GM18508 (cell line): ENCODE measurements around the gene PARL.
"Not testable (repeated sequence)": the region's sequence is repeated elsewhere in the genome, so short reads cannot be mapped to it uniquely, and the experiment has no call there.

Experiments
- ATAC-seq: cut with Tn5 transposase; IDR thresholded peaks from one replicate; pipeline ENCODE4 v1.9.1; 2021; ENCODE audit warnings: moderate number of reproducible peaks; ENCODE audit not compliant: insufficient read depth, unreplicated experiment

The PARL gene

DNA sequence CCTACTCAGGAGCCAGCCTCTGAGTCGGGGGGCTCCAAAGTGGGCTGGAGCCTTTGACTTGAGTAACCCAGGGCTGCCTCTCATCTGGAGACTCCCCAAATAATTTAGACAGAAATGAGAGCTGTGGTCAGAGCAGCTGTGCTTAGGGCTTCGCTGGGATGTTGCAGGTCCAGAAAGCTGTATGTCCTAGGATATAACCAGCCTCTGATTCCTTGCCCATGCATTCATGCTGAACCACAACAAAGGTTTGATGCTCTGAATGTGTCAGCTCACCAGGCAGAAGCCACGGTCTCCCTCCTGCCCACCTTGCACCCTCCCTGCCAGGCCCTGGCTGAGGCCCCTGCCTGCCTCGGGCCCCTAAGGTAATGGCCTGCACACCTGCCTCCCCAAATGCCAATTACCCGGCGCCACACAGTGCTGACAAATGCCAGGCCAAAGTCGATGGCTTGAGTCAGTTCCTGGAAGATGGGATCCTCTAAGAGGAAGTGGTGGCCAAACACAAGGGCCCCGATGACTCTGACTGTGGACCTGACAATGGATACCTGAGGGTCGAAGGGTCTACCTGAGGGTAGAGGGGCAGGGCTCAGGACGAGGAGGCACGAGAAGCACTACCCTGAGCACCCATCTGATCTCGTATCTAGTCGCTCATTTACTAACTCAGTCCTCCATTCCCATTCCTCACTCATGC lies 21.7 kb upstream of the PARL start:
- ATAC-seq: no peak

DNA sequence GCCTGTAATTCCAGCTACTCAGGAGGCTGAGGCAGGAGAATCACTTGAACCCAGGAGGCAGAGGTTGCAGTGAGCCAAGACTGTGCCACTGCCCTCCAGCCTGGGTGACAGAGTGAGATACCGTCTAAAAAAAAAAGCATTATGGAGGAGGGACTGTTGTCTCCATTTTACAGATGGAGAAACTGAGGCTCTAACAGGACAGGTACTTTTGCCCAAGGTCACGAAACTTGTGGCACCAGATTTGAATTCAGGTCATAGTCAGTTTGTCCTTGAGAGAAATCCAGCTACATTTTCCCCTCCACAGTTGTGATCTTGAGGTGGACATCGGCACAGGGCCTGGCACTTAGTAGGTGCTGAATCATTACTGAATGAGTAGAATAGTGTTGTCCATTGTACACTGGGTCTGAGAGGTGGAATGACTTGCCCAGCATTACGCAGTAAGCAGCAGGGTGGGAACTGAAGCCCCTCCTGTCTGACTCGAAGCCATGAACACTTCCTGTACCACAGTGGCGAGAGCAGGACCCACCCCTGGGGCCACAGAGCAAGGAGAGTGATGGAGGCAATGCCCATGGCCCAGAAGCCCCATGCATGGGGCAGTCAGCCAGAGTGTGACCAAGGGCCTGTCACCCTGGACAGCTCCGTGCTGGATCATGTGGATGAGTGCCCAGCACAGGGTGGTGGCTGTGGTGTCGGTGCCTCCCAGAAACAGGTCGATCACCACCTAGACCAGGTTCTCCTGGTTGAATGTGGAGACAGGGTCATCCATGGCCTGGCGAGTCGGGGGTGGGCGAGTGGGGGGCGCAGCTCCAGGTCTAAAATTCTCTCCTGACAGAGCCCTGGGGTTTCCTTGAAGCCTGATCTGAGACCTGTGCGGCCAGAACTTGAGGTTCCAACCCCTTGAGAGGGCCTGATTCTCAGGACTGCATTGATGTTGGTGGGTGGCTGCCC lies 20.4 kb upstream of the PARL start:
- no peak for ATAC-seq

DNA sequence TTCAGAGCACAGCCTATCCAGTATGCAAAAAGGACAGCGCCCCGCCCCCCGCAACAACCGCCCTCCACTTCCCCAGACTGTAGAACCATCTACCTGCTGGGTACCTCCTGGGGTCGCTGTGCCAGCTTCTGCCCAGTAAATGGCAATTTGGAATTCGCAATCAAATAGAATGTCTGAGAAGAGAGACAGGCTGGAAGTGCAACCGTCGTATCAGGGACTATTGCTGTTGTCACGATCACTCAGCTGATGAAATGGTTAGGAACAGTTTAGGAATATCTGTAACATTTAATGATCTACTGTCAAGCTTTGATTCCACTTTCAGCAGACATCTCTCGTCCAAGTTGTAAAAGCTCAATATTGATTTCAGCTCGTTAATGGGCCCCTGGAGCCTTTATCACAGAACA lies 13.3 kb upstream of the PARL start:
- no peak for ATAC-seq

DNA sequence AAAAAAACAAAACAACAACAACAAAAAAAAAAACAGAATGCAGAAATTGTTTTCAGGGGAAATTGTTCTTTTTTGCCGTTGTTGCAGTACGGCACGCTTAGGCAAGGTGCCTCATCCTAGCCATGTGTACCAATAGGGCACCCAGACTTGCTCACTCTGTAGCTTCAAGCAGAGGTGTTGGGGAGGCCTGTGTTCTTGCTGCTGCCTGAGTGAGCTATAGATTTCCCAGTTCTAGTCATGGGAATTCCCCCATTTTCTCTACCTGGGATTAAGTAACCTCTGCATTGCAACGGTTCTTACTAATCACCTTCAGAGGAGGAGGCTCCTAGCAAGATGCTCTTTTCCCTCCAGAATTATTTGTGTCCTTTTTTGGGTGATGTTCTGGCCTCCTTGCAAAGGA lies 12.9 kb upstream of the PARL start:
- no peak for ATAC-seq

DNA sequence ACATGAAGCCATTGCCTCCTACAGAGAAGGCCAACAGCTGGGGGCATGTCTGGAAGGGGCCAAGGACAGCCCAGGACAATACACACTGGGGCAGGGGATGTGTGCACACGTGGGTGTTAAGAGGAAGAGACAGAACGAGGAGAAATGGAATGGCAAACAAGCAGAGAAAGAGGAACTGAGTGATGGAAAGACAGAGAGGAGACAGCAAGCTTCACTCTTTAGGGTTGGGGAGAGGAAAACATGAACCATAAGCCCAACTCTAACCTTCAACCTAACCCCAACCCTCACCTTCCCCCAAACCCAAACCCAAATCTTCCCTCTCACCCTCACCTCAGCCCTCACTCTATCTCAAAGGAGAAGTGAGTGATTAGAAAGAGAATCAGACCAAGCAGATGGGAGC lies 11.9 kb upstream of the PARL start:
- ATAC-seq: no peak

DNA sequence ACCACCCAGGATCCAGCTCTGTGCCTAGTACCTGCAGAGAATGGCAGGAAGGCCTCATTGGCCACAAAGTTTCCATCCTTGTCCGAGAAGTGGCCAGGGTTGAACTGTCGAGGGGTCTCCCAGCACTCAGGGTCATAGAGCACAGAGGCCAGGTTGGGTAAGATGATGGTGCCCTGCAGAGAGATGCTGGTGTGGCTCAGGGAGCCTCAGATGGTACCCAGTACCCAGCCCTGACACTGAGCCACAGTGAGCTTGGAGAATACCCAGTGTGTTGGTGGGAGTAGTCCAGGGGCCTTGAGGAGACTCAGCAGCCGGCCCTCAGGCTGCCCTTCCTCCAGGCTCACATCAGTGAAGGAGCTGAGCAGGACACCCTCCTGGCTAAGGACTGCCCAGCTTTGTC lies 11.5 kb upstream of the PARL start:
- no peak for ATAC-seq

DNA sequence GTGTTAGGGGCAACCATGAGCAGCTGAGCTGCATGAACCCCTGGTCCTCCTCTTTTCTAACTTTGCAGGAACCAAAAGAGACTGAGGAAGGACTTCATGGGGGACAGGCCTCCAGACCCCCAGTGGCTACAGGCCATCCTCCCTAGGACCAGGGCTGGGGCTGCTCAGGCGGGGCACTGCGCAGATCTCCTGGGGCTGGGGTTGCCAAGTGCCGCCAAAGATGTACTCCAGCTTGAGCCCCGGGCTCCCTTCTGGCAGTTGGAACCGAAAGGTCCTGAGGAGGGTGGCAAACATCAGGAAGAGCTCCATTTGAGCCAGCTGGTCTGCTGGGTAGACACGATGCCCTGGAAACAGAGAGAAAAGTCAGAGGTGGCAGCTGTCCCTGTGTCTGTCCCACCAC lies 11.1 kb upstream of the PARL start:
- ATAC-seq: no peak

DNA sequence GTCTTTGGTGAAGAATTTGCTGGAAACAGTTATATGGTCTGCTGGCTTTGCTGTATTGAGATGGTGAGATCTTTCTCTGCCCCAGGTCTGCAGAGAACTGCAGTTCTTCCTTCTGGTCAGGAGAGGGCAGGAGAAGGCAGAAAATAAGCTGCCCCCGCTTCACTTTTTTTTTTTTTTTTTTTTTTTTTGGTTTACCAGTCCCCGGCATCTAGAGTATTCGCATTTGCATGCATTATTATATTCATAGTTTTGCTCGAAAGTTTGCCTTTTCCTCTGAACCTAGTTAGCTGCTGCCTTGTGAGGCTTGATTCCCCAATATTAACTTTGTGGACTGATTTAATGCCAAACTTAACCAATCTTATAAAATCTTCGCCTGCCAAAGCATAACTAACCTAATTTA lies 10.6 kb upstream of the PARL start:
- no peak for ATAC-seq

DNA sequence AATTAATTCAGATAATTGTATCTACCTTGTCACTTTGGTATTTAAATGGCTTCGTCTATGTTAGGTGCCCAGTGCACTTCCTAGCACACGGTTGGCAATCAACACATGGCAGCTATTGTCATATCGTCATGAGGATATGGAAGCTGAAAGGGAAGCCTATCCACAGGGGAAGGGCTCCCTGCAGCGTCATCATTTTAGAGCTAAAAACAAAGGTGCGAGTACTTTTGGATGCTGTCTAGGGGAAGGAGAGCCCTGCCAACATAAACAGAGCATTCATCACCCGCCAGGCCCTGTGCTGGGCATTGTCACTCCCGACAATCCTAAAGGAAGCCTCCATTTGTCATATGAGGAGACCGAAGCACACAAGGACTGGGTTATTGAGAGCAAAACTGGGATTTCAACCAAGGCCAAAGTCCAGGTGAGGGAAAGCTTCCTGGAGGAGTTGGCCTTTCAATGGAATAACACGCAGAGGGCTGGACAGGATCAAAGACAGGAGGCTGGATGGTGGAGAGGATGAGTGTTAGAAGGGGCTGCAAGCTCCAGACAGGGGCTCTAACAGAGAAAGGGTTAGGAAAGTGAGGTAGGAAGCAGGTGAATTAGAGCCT lies 8.0 kb upstream of the PARL start:
- ATAC-seq: no peak

DNA sequence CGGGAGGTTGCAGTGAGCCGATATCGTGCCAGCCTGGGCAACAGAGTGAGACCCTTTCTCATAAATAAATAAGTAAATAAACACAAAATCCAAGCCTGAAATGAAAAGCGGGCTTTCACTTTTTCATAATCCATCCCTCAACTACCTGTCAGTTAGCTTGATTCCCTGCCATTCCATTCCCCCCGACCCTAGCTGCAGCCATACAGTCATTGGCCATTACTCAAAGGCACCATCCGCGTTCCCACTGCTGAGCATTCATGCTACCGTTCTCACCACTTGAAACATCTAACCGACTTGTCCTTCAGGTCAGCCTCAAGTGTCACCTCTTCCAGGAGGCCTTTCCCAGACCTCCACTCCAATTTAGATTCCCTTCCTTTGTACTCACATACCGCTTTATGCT lies 1.1 kb upstream of the PARL start:
- no peak for ATAC-seq

DNA sequence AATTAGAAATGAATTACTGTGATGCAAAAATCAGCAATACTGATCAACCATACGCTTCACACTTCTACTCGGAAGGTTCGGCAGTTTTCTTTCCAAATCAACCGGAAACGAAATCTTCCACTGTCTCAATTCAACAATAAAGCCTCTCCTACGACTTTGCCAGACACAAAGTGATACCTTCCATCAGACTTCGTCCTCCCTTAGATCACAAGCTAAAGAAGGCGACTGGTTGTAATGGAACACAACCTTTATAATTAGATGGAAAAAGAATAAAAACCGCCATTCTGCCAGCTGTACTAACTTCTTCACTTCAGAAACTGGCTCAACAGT lies 618 bp downstream of the PARL start:
- no peak for ATAC-seq

DNA sequence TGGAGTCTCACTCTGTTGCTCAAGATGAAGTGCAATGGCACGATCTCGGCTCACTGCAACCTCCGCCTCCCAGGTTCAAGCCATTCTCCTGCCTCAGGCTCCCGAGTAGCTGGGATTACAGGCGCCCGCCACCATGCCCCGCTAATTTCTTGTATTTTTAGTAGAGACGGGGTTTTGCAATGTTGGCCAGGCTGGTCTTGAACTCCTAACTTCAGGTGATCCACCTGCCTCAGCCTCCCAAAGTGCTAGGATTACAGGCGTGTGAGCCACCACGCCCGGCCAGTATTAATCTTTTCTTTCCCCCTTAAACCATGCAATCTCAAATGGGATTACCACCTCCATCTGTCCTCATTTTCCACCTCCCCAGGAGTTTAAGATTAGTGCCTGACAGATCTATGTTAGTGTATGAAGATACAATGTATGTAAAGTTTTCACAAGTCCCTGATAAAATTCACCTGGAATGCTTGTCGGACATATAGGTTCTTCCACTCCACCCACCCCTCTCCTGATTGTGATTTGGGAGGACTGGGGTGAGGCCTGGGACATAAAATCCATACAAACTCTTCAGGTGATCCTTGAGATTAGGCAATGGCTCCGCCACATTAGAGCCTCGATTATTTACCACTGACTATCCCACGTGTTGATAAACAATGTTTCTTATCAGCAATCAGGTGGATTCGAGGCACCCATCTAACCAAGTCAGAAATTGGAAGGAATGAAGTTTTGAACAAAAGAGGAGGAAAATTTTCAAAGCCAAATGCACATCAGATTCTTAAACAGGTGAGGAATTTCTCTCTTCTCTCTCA lies 1.2 kb downstream of the PARL start:
- no peak for ATAC-seq

DNA sequence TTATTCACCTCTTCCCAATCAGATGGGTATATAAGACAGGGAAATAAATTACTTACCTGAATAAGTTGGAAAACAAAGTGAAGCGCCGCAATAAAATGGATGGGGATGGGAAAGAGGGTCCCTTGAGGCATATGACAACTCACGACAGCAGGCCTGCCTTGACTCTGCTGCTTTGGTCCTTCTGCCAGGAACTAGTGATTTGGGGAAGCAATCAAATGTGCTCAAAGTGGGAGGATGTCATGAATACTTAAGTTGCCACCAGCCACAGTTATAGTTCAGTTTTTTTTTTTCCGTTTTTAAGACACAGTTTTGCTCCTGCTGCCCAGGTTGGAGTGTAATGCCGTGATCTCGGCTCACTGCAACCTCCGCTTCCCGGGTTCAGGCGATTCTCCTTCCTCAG lies 4.6 kb downstream of the PARL start:
- ATAC-seq: no peak

DNA sequence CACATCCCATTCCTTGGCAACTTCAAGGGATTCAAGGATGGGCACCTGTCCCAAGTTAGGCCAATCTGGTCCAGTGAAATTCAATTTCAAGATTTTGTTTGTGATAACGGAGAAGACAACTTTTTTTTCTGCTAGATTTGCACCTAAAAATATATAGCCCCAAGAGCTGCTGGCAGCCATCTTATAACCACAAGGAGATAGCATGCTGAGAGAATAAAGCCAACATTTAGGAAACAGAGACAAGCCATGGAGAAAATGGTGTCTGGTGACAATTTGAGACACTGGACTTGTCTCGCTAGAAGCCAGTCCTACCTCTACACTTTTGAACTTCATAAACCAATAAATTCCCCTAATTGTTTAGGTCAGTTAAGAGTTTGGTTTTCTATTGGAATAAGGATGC lies 5.4 kb downstream of the PARL start:
- ATAC-seq: no peak

DNA sequence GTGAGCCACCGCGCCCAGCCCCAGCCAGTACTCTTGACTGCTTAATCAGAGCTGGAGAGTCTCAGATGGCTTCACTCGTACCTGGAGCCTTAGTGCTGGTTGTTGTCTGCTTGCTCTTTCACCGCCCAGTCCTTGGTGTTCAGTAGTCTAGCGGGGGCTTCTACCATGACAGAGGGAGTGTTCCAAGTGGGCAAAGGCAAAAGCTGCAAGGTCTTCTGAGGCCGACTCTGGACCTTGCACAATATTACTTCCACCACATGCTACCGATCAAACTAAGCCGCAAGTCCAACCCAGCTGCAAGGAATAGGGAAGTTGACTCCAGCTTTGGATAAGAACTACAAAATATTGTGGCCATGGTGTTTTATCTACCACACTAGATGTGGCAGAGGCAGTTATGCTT lies 6.6 kb downstream of the PARL start:
- ATAC-seq: no peak

DNA sequence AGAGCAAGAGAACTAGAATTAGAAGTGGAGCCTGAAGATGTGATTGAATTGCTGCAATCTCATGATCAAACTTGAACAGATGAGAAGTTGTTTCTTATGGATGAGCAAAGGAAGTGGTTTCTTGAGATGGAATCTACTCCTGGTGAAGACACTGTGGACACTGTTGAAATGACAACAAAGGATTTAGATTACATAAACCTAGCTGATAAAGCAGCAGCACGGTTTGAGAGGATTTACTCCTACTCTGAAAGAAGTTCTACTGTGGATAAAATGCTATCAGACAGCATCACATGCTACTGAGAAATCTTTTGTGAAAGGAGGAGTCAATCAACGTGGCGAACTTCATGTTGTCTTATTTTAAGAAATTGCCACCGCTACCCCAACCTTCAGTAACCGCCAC lies 7.5 kb downstream of the PARL start:
- not testable (repeated sequence) for ATAC-seq

DNA sequence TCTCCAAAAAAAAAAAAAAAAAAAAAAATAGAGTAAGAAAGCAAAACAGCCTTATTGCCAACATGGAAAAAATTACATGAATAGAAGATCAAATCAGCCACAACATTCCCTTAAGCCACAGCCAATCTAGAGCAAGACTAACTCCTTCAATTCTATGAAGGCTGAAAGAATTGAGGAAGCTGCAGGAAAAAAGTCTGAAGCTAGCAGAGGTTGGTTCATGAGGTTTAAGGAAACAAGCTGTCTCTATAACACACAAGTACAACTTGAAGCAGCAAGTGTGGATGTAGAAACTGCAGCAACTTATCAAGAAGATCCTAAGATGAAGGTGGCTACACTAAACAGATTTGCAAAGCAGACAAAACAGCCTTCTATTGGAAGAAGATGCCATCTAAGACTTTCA lies 9.3 kb downstream of the PARL start:
- ATAC-seq: no peak

DNA sequence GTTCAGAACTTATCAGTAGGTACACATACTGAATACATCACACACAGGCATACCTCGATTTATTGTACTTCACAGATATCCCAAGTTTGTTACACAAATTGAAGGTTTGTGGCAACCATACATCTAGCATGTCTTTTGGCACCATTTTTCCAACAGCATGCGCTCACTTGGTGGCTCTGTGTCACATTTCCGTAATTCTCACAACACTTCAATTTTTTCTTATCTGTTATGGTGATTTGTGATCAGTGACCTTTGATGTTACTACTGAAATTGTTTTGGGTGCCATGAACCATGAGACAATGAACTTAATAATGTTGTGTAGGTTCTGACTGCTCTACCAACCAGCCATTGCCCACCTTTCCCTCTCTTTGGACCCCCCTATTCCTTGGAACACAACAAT lies 10.8 kb downstream of the PARL start:
- ATAC-seq: no peak

DNA sequence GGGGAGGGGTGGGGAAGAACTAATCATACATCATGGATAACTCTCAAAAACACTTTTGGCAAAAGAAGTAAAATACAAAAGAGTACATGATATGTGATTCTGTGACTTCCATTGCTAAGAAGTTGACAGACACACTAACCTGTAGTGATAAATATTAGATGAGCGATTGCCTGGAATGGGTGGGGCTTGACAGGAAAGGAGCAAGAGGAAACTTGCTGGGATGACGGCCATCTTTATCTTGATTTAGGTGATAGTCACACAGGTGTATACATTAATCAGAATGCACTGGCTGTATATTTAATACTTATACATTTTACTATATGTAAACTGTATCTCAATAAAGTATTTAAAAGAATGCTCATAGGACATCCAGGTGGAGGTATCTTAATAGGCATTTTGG lies 13.1 kb downstream of the PARL start:
- ATAC-seq: no peak

DNA sequence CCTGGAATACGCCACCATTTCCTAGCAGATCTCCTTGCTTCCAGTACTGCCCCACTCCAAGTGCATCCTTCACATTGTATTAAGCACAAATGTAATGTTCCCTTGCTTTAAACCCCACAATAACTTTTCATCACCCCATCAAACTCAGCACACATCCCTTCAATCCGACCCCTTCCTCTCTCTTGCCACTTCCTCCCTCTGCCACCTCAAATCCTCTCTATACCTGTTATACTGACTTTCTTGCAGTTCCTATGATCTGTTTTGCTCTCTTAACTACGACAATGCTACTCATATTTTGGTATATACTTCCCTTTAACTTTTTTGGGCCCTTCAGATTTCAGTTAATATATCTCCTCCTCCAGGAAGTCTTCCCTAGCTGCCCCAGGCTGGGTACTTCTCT lies 14.1 kb downstream of the PARL start:
- no peak for ATAC-seq

DNA sequence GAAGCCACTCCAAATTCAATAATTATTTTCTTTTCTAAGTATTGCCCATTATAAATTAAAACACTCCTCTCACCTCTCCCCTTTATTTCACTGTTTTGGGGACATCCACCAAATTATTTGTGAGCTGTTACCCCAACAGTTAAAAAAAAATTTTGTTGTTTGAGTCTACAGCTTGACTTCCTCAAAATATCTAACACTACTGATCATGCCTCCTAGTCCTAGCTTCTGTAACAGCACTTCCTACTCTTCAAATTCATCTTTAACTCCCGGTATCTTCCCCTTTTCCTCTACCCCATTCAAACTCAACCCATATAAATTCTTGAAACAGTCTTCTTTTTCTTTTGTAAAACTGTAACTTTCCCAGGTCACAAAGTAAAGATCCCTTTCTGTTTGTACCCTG lies 15.9 kb downstream of the PARL start:
- no peak for ATAC-seq
